Breast epithelium (tissue), 4 donors: ENCODE results near the gene NINJ2. TPM values are rescaled to one million over a fixed set of nuclear protein-coding genes. Genes with fewer than 3 reads are reported as not detected.
"Not testable (repeated sequence)": the region's sequence is repeated elsewhere in the genome, so short reads cannot be mapped to it uniquely, and the experiment has no call there.

ENCODE experiments used
- DNase-seq, 2 donors: peaks; one replicate each; pipeline ENCODE4 v3.0.0-alpha.2; 2019; ENCODE audit warnings: low spot score in 2 of 2
- H3K27ac ChIP-seq, 2 donors: fragments of 200-600 bp; sonication (generic) in 1 of 2; one replicate each; pipeline ENCODE4 v1.5.1; 2016 to 2019; ENCODE audit warnings: mild to moderate bottlenecking in 1 of 2
- H3K27me3 ChIP-seq, 2 donors: fragments of 200-600 bp; sonication (generic) in 1 of 2; one replicate each; pipeline versions ENCODE4 v1.5.1 to v1.6.0; 2017 to 2019; ENCODE audit warnings: control low read depth in 1 of 2, mild to moderate bottlenecking in 1 of 2
- H3K36me3 ChIP-seq: fragments of 200-600 bp; one replicate; pipeline ENCODE4 v1.5.1; 2019
- H3K4me1 ChIP-seq, 2 donors: fragments of 200-600 bp; sonication (generic); one replicate each; pipeline ENCODE4 v1.5.1; 2016 to 2019; ENCODE audit warnings: control low read depth in 1 of 2
- H3K4me3 ChIP-seq, 3 donors: fragments of 200-600 bp; sonication (generic); 1 replicate in 2 of 3; 2 replicates in 1 of 3; pipeline ENCODE4 v1.5.1; 2016 to 2019; ENCODE audit warnings: mild to moderate bottlenecking in 3 of 3, moderate library complexity in 2 of 3
- H3K9me3 ChIP-seq, 2 donors: fragments of 200-600 bp; sonication (generic) in 1 of 2; one replicate each; pipeline ENCODE4 v1.5.1; 2016 to 2019; ENCODE audit warnings: control low read depth in 1 of 2
- POLR2A ChIP-seq: fragments of 450-650 bp; IDR thresholded peaks from one replicate; pipeline ENCODE4 v1.6.1; 2016; ENCODE audit warnings: antibody characterized with exemption, mild to moderate bottlenecking, moderate library complexity
- POLR2AphosphoS5 ChIP-seq, 3 donors: sonication (generic); formaldehyde crosslinking; IDR thresholded peaks; one replicate each; pipeline ENCODE4 v1.6.1; 2017; ENCODE audit warnings: antibody characterized with exemption in 3 of 3
- intact Hi-C: fragments of 100-400 bp; cut with DNase I; formaldehyde crosslinking; loops from one replicate; pipeline ENCODE4 v1.15.1; 2023; ENCODE audit warnings: low total_unique reads
- total RNA-seq, 3 donors: library from RNA; depleted of rRNA; stranded (reverse); fragments of >200 nt; gene quantifications; one replicate each; pipeline ENCODE4 v1.1.0, GENCODE V29; 2016
- TF ChIP-seq, protein P1 (sequence below), 3 donors: fragments of 450-650 bp; IDR thresholded peaks; one replicate each; pipeline ENCODE4 v1.5.1; 2016 to 2017; ENCODE audit warnings: antibody characterized with exemption in 3 of 3, mild to moderate bottlenecking in 3 of 3, moderate library complexity in 3 of 3

The NINJ2 gene
- total RNA-seq, 3 donors from 2014 or later: 6.3 to 17.0 (median 6.9) TPM

GRCh38 chr12:701896-702539, 38.8 kb upstream of the NINJ2 start:
- intact Hi-C loops: no loop called here
- Histone ChIP-seq H3K4me3 (no peak overlapping the region), H3K9me3 (peaks cover 17 to 21% of the 10 kb centered on the region in 2 donors), H3K36me3 (no peaks in the 10 kb centered on the region), H3K27me3 (no peaks in the 10 kb centered on the region), H3K4me1 (no peaks in the 10 kb centered on the region), H3K27ac (no peak overlapping the region)
- no peak for TF ChIP-seq POLR2AphosphoS5 (IDR thresholded peaks at IDR 0.05)
- TF ChIP-seq POLR2A: no peak
- TF ChIP-seq, protein P1, sequence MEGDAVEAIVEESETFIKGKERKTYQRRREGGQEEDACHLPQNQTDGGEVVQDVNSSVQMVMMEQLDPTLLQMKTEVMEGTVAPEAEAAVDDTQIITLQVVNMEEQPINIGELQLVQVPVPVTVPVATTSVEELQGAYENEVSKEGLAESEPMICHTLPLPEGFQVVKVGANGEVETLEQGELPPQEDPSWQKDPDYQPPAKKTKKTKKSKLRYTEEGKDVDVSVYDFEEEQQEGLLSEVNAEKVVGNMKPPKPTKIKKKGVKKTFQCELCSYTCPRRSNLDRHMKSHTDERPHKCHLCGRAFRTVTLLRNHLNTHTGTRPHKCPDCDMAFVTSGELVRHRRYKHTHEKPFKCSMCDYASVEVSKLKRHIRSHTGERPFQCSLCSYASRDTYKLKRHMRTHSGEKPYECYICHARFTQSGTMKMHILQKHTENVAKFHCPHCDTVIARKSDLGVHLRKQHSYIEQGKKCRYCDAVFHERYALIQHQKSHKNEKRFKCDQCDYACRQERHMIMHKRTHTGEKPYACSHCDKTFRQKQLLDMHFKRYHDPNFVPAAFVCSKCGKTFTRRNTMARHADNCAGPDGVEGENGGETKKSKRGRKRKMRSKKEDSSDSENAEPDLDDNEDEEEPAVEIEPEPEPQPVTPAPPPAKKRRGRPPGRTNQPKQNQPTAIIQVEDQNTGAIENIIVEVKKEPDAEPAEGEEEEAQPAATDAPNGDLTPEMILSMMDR (IDR thresholded peaks at IDR 0.05): no peak
- DNase-seq: no peak

- TF ChIP-seq, protein P1 (IDR thresholded peaks at IDR 0.05): no peak
- TF ChIP-seq POLR2A: no peak
- TF ChIP-seq POLR2AphosphoS5 (IDR thresholded peaks at IDR 0.05): no peak
- H3K4me3 ChIP-seq: no peak overlapping the region
- peaks cover 17 to 21% of the 10 kb centered on the region in 2 donors for H3K9me3 ChIP-seq
- no peak for DNase-seq
- no peak overlapping the region for H3K27ac ChIP-seq
- H3K27me3 ChIP-seq: no peaks in the 10 kb centered on the region
- H3K4me1 ChIP-seq: no peaks in the 10 kb centered on the region
- no peaks in the 10 kb centered on the region for H3K36me3 ChIP-seq
- intact Hi-C loops: no loop called here
Observed at GRCh38 chr12:700016-700415, 36.8 kb upstream of the NINJ2 start.

- H3K36me3 ChIP-seq, intact Hi-C loops, DNase-seq: not testable (repeated sequence)
Observed at GRCh38 chr12:698222-698621, 35.0 kb upstream of the NINJ2 start.

DNA sequence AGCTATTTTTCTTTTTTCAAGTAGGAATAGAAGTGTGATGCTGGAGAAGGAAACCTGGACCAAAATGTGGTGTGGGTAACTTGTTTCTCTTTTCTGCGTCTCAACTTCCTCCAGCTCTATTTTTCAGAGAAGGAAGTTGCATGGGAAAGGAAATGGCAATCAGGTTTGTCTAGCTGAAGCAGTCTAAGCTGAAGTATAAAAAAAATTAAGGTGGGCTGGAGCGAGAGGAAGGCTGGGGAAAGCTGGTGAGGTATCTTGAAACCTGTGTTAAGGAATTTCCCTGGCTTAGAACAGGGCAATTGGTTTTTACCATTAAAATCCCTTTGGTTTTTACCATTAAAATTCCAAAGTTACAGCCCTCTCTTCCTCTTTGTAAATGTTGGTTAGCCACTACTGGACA, 34.2 kb upstream of the NINJ2 start:
- Histone ChIP-seq H3K9me3 (peaks cover 17 to 21% of the 10 kb centered on the region in 2 donors), H3K27me3 (no peaks in the 10 kb centered on the region), H3K36me3 (no peaks in the 10 kb centered on the region), H3K27ac (no peak overlapping the region), H3K4me3 (no peak overlapping the region), H3K4me1 (no peaks in the 10 kb centered on the region)
- TF ChIP-seq, protein P1 (IDR thresholded peaks at IDR 0.05): no peak
- TF ChIP-seq POLR2AphosphoS5 (IDR thresholded peaks at IDR 0.05) (no peak), POLR2A (no peak)
- intact Hi-C loops: no loop called here
- no peak for DNase-seq

More at GRCh38 chr12:698222-698621, 35.0 kb upstream of the NINJ2 start:
- not testable (repeated sequence) for H3K4me1 ChIP-seq, H3K27me3 ChIP-seq, H3K27ac ChIP-seq, H3K4me3 ChIP-seq
- peaks cover 17 to 21% of the 10 kb centered on the region in 2 donors for H3K9me3 ChIP-seq

GRCh38 chr12:694734-695503, 31.7 kb upstream of the NINJ2 start:
- no peak overlapping the region for H3K4me3 ChIP-seq
- TF ChIP-seq POLR2AphosphoS5 (IDR thresholded peaks at IDR 0.05): no peak
- TF ChIP-seq POLR2A: no peak
- TF ChIP-seq, protein P1 (IDR thresholded peaks at IDR 0.05): no peak
- no peak overlapping the region for H3K27ac ChIP-seq
- intact Hi-C loops: no loop called here
- H3K27me3 ChIP-seq: no peaks in the 10 kb centered on the region
- H3K36me3 ChIP-seq: no peaks in the 10 kb centered on the region
- H3K9me3 ChIP-seq: peaks cover 17 to 21% of the 10 kb centered on the region in 2 donors
- DNase-seq: no peak
- no peaks in the 10 kb centered on the region for H3K4me1 ChIP-seq
